Activated CD8-positive, alpha-beta T cell treated with anti-CD3 and anti-CD28 coated beads for 36 hours (primary cell): ENCODE measurements around the gene TEX51. TPM values are rescaled to one million over a fixed set of nuclear protein-coding genes. Genes with fewer than 3 reads are reported as not detected.

Experiments
- ATAC-seq: fragments of 200-7000 bp; cut with Tn5 transposase; one replicate; pipeline ENCODE4 v1.10.0; 2021; ENCODE audit warnings: mild to moderate bottlenecking, moderate library complexity
- CTCF ChIA-PET: fragments of 350-600 bp; sonication (Branson Sonifier 250); formaldehyde crosslinking; loops from one replicate; lab custom pipeline; 2021; ENCODE audit warnings: antibody characterized with exemption; lab: Charles Lee
- POLR2A ChIA-PET: fragments of 350-600 bp; sonication (Branson Sonifier 250); formaldehyde crosslinking; loops from one replicate; lab custom pipeline; 2021; ENCODE audit warnings: antibody characterized with exemption; lab: Charles Lee
- DNase-seq: peaks from one replicate; pipeline ENCODE4 v3.0.0-alpha.2; 2020
- H3K27ac Mint-ChIP-seq: one replicate; pipeline ENCODE4 v1.8.0; 2021; ENCODE audit warnings: mild to moderate bottlenecking, mixed read lengths
- H3K27me3 Mint-ChIP-seq: one replicate; pipeline ENCODE4 v1.8.0; 2021; ENCODE audit warnings: mixed read lengths
- H3K36me3 Mint-ChIP-seq: one replicate; pipeline ENCODE4 v1.8.0; 2021; ENCODE audit warnings: low read depth, mixed read lengths
- H3K4me1 Mint-ChIP-seq: one replicate; pipeline ENCODE4 v1.8.0; 2021; ENCODE audit warnings: low read depth, mixed read lengths
- H3K4me3 Mint-ChIP-seq: one replicate; pipeline ENCODE4 v1.8.0; 2021; ENCODE audit warnings: mild to moderate bottlenecking, moderate library complexity, mixed read lengths
- H3K9me3 Mint-ChIP-seq: one replicate; pipeline ENCODE4 v1.8.0; 2021; ENCODE audit warnings: mixed read lengths
- CTCF ChIP-seq: fragments of 200-600 bp; IDR thresholded peaks from one replicate; pipeline ENCODE4 v1.8.0; 2022; ENCODE audit warnings: antibody characterized with exemption, mild to moderate bottlenecking
- intact Hi-C: fragments of 100-400 bp; cut with micrococcal nuclease; formaldehyde crosslinking; loops from one replicate; pipeline ENCODE4 v1.10.0; 2022
- total RNA-seq, 2 experiments: library from RNA; stranded (reverse); gene quantifications; one replicate each; pipeline ENCODE4 v1.2.3, GENCODE V29; 2021

The TEX51 gene
- total RNA-seq, 2 experiments from 2014 or later, result not detected

GRCh38 chr2:126909366-126909765 is 10.7 kb downstream of the TEX51 start:
- Mint-ChIP-seq H3K4me3 (no peak overlapping the region), H3K4me1 (no peaks in the 10 kb centered on the region), H3K9me3 (peaks cover 2% of the 10 kb centered on the region), H3K27ac (no peak overlapping the region), H3K36me3 (no peaks in the 10 kb centered on the region), H3K27me3 (peaks cover 1% of the 10 kb centered on the region)
- intact Hi-C loops, result no loop called here
- no peak for DNase-seq
- ChIA-PET POLR2A (no interaction called here), CTCF (no interaction called here)
- no peak for ATAC-seq
- TF ChIP-seq CTCF, result no peak

- Mint-ChIP-seq H3K4me3 (no peak overlapping the region), H3K36me3 (no peaks in the 10 kb centered on the region), H3K9me3 (no peaks in the 10 kb centered on the region), H3K27ac (no peak overlapping the region), H3K4me1 (no peaks in the 10 kb centered on the region), H3K27me3 (peaks cover 1% of the 10 kb centered on the region)
- CTCF ChIA-PET, result no interaction called here
- no peak for TF ChIP-seq CTCF
- intact Hi-C loops, result no loop called here
- DNase-seq, result no peak
- no peak for ATAC-seq
- POLR2A ChIA-PET, result no interaction called here
Observed at GRCh38 chr2:126909781-126910180, 11.1 kb downstream of the TEX51 start.

DNA sequence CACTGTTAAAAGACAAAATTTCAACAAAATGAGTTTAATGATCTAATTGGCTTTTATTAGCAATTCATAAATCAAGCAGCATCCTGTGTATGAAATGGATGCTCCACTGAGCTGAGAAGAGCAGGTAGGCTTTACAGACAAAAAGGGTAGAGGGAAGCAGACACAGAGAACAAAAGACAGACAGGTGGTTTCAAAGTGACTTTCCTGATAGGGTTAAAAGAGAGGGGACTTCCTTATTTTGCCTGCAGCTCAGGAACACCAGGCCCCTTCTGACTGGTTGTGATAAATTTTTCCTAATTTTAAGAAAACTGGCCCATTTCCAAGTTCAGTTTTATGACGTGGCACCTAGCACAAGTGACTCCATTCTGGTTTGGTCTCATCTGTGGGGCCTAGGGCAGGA is 11.9 kb downstream of the TEX51 start:
- no peak overlapping the region for H3K27ac Mint-ChIP-seq
- POLR2A ChIA-PET, result interaction anchor here (0.6 kb wide), 1 partner anchor 121 kb away, joined by 4 read pairs; no protein-coding TSS in a partner anchor
- no peak for ATAC-seq
- H3K27me3 Mint-ChIP-seq, result peaks cover under 1% of the 10 kb centered on the region
- no peaks in the 10 kb centered on the region for H3K9me3 Mint-ChIP-seq
- intact Hi-C loops, result no loop called here
- TF ChIP-seq CTCF, result no peak
- H3K36me3 Mint-ChIP-seq, result no peaks in the 10 kb centered on the region
- no peak overlapping the region for H3K4me3 Mint-ChIP-seq
- no peak for DNase-seq
- no peaks in the 10 kb centered on the region for H3K4me1 Mint-ChIP-seq
- CTCF ChIA-PET, result interaction anchor here (1.1 kb wide), 1 partner anchor 62 kb away, joined by 6 read pairs; no protein-coding TSS in a partner anchor

- no peak overlapping the region for H3K4me3 Mint-ChIP-seq
- no peak for TF ChIP-seq CTCF
- H3K4me1 Mint-ChIP-seq, result no peaks in the 10 kb centered on the region
- no peak overlapping the region for H3K27ac Mint-ChIP-seq
- POLR2A ChIA-PET, result no interaction called here
- intact Hi-C loops, result no loop called here
- ATAC-seq (no peak), DNase-seq (no peak)
- H3K9me3 Mint-ChIP-seq, result no peaks in the 10 kb centered on the region
- CTCF ChIA-PET, result interaction anchor here (1.1 kb wide), 1 partner anchor 61 kb away, joined by 6 read pairs; no protein-coding TSS in a partner anchor
- H3K36me3 Mint-ChIP-seq, result no peaks in the 10 kb centered on the region
- H3K27me3 Mint-ChIP-seq, result no peaks in the 10 kb centered on the region
Observed at GRCh38 chr2:126911111-126911796, 12.6 kb downstream of the TEX51 start.

DNA sequence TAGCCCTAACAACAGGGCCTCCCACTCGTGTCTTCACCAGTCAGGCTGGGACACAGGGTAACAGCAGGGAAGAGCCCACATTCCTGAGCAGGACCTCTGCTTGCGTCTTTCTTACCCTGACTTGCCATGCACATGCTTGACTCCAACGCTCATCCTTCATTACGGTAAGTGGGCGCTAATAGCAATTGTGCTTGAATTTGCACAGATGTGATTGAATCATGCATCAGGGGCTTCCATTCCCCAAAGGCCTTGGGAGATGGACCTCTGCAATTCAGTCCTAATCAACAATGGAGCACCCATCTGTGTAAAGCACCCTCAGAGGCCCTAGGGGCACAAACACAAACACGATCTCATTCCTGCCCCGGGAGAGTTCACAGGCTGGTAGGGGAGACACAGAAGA is 13.5 kb downstream of the TEX51 start:
- Mint-ChIP-seq H3K36me3 (no peaks in the 10 kb centered on the region), H3K4me1 (no peaks in the 10 kb centered on the region), H3K27me3 (no peaks in the 10 kb centered on the region), H3K4me3 (no peak overlapping the region), H3K9me3 (no peaks in the 10 kb centered on the region), H3K27ac (no peak overlapping the region)
- CTCF ChIA-PET, result no interaction called here
- intact Hi-C loops, result no loop called here
- TF ChIP-seq CTCF, result no peak
- ATAC-seq, result no peak
- POLR2A ChIA-PET, result no interaction called here
- DNase-seq, result no peak
